ENCODE measurements around the gene KNDC1.

GRCh38 chr10:133209117-133209516, 49.1 kb downstream of the KNDC1 start:
- TF ChIP-seq POLR2AphosphoS5 (IDR thresholded peaks at IDR 0.05) (no peak), POLR2A (IDR thresholded peaks at IDR 0.05) (no peak), CTCF (IDR thresholded peaks at IDR 0.05 in 8 of 11, conservative IDR thresholded peaks at IDR 0.05 in 3 of 11) (no peak)
